Activated naive CD4-positive, alpha-beta T cell (primary cell): ENCODE data around the gene COL19A1.

Experiments
- DNase-seq, 4 experiments: peaks; one replicate each; lab custom pipeline; 2025; lab: John Stamatoyannopoulos, UW

The COL19A1 gene

DNA sequence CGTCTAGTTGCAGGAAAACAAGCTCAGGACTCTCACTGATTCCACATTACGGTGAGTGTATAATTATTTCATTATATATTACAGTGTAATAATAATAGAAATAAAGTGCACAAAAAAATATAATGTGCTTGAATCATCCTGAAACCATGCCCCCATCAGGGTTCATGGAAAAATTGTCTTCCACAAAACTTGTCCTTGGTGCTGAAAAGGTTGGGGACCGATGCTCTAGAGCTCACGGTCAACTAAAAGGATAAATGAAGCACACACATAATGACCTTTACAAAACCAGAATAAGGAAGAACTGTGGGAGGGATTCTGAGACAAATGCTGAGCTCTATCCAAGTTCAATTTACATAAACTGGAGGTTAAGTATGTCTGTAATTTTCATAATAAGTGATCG is 194.3 kb downstream of the COL19A1 start:
- DNase-seq = no peak

DNA sequence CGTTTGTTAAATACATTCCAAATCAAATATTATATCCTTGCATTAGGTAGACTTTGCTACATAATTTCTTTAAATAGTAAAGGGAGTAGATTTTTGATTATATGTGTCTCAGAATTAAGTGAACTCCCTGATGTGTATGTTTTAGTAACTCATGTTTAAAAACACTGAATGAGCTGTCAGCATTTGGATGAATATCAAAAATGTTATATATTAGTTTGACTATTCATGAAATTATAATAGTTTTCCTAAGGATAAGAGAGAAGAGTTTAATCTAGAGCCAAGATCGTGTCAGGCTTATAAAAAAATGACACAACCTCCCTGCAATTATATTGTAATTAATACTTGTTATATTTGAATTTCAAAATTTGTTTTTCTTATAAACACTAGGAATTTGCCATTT is 195.2 kb downstream of the COL19A1 start:
- no peak for DNase-seq

- no peak for DNase-seq
These were observed 195.7 kb downstream of the COL19A1 start for GRCh38 chr6:70062010-70062409.

GRCh38 chr6:70072540-70073179 is 206.3 kb downstream of the COL19A1 start:
- DNase-seq = no peak

DNA sequence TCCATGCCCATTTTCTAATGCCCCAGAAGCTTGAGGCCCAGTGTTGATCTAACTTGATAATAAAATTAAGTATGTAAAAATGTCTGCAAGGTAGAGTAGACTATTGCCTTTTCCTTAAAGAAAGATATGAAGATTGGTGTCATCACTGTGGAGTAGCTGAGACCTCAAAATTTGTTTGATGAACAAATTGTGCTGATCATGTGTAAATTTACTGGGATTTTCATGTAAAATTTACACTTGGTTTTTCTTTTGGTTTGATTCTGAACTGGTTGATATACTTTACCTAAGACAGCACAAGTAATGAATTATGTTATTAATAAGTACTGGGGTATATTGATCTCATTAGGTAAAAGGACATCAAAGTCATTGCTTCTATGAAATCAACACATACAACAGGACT is 207.3 kb downstream of the COL19A1 start:
- DNase-seq = no peak

DNA sequence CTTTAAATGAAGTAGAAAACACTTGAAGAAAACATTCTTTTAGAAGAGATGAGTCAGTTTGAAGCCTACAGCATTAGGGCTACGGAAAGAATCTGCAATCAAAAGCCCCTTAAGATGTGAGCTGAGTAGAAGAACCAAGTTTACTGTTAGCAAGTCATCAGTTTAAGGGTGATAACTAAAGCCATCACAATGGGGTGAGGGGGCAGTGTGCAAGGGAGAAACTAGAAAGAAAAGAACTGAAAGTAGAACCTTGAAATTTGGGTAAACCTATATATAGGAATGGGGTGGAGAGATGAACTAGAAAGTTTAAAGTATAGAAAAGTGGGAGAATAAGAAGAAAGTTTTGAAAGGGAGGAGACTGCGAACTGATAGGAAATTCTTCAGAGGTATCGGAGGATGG is 212.9 kb downstream of the COL19A1 start:
- DNase-seq = no peak

DNA sequence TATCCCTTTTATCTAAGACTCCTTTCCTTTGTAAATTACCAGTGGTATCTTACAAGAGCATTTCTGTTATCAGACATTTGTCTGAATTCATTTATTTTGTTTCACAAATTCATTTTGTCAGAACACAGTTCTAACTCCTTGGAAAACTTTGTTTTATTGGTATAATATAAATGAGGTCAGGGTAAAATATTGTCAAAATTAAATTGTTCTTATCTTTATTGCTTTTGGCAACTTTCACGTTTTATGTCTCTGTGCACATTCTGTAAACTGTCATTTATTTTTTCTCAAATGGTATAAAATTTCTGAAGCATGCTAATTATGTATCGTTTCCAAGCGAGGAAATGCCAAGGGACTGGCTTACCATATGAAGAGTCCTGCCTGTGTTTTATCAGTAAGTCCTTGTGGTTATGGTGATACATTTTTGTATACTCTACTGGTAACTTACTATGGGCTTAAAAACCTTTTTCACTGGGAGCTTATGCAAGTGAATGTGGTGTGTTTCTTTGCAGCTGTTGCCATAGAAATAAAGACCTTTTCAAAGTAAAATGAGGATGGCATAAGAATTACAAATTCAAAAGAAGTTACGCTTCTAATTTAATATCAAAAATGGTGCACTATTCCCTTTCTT is 214.2 kb downstream of the COL19A1 start:
- no peak for DNase-seq

GRCh38 chr6:70082830-70083229 is 216.5 kb downstream of the COL19A1 start:
- no peak for DNase-seq

DNA sequence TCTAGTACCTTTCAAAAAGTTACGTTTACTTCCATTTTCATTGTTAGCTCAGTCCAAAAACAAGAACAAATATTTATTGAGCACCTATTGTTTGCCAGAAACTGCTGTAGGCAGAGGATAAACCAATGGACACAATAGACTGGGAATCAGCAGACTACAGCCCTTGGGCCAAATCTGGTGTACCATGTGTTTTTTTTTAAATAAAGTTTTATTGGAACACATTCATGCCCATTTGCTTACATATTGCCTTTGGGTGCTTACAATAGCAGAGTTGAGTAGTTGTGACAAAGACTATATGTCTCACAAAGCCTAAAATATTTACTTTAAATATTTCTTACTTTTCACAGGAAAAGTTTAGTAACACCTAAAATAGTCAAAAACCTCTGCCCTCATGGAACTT is 220.4 kb downstream of the COL19A1 start:
- no peak for DNase-seq

GRCh38 chr6:70094156-70094555 is 227.8 kb downstream of the COL19A1 start:
- no peak for DNase-seq

- no peak for DNase-seq
These were observed 233.4 kb downstream of the COL19A1 start for GRCh38 chr6:70099732-70100131.

DNA sequence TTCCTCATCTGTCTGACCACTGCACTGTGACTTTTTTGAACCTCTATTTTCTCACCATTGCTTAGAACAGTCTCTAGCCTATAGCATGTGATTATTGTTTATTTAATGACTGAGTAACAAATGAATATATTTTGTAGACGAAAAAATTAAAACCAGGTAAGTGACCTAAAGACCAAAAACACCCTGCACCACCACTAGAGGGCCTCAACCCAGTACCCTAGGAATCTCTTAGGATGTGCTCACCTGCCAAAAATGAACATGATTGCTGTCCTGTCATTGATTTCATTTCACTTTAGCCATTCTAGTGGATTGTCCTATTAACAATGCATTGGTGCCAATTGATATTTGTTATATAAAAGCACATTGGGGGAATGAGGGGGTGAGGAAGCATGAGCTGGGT is 237.4 kb downstream of the COL19A1 start:
- DNase-seq = no peak

DNA sequence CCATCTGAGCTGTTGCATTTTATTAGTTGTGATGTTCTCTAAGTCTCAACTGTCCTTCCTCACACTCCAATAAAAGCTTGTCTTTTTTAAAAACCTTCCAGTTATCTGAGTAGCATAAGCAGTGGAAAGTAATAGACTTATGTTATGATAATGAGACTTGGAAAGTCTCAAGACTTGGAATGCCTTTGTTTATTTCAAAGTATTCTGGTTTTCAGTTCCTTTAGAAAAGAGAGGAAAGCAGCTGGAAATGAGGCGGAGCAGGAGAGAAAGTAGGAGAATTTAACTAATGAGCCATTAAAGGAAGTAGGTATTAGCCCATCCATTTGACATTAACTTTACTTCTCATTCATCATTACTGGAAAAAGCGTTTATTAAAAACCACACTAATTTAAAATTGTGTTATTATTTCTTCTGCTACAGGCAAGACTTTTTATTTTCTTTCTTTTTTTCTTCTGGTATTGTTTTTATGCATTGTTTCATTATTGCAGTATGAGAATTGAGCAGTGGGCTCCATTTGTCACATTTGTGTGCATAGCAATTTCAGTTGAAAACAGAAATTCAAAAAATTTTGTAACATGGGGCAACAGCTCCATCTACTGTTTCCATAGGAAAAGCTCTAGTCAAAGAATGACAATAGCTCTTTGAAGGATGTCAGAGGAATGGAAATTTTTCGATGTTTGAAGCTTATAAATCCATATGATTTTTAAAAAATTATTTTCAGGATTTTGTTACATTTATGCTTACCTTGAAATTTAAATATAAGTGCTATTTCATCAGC is 241.7 kb downstream of the COL19A1 start:
- DNase-seq = no peak

GRCh38 chr6:70110126-70111022 is 244.0 kb downstream of the COL19A1 start:
- no peak for DNase-seq

GRCh38 chr6:70111737-70112136 is 245.4 kb downstream of the COL19A1 start:
- DNase-seq = no peak

DNA sequence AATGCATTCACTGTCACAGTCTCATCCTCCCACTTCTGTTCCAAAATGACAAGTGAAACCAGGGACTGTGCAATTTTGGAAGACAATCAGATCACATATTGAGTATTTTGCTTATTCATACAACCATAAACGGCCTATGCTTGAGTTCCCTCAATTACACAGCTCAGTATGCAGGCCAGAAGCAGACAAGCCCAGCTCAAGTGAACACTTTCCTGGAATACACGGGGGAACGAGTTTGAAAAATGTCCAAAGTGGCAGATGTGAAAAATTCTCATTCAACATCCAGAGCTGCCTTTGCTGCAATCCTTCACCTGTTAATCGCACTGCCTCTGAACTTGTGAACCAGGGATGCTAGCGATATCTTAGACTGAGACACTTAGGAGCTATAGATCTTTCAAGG is 246.4 kb downstream of the COL19A1 start:
- DNase-seq = no peak

DNA sequence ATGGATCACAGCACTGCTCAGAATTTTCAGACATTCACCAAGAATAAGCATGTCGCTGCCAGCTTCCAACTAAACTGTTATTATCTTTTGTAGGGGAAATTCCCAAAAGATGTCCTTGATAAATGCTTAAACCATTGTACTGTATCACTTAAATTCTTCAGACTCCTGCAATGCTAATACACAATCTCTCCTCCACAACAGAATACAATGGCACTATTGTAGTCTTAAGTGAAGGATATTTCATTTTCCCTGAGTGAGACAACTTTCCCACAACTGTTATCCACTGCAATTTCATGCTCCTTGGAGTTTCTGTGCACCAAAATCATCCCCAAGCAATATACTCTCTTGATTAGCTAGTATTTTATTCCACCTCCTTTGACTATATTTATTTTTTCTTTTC is 246.8 kb downstream of the COL19A1 start:
- DNase-seq = no peak

DNA sequence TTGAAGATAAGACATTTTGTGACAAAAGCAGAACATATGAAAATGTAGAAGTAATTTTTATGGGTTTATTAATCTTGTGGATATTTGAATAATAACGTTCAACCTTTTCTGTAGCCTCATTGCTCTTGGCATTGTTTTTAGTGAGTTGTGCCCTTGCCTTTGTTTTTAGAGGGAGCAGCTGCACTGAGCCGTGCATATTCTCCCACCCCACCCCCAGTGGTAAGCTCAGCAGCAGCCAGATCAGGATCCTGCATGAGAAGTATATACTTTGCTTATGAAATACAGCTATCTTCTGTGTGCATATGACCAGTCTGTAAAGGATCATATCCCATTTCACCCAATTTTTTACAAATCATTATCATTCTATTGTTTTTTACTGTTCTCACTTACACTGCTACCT is 252.3 kb downstream of the COL19A1 start:
- DNase-seq = no peak

DNA sequence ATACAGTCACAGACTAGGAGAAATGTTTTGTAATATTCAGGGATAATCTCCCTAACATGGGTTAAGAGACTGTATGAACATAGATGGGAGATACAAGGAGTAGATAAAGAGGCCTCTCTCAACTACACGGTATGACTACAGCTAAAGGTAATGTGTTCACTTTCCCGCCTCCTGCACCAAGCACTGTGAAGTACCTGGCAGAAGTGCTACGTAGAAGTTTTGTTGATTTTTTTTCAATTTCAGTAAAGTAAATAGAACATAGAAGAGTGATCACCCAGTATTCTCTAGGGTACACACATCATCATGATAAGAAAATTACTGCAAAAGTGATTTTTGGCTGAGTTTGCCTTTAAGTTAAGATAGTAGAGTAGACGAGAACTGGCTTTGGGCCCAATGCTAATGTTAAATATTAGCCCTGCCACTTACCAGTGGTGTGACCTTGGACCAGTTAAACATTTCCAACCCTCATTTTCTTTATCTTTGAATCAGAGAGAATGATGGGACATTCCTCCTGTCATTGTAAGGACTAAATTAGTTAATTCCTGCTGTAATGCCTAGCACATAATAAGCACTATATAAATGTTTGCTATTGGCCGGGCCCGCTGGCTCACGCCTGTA is 253.0 kb downstream of the COL19A1 start:
- DNase-seq = no peak

- DNase-seq = no peak
These were observed 258.1 kb downstream of the COL19A1 start for GRCh38 chr6:70124443-70124842.

DNA sequence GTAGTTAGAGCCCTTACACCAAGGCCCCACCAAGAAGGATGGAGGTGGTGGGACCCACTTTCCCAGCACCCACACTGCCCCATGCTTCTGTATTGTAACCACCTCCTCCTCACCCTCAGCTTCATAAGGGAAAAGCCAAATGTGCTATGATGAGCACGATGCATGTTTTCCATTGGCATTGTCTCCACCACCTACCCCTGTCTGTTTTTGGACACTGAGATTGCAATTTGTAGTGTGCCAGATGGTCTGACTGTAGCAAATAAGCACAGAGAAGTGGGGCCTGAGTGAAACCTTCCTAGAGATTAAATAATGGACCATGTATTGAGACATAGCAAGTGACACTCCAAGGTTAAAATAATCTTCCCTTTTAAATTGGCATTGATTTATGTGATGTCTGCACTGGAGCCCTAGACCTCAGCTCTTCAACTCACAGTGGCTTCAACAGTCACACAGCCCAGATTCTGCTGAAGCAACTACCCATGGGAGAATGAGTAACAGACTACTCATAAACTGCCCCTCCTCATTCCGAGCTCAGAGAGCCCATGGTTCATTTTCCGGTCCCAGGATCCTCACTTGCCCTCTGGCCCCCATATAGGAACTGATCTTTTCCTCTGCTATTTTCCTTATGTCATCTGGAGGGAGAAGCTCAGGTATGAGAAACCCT is 258.7 kb downstream of the COL19A1 start:
- DNase-seq = no peak
